Chondrocyte (in vitro differentiated cells): ENCODE measurements around the gene DGKH. TPM values are rescaled to one million over a fixed set of nuclear protein-coding genes. Genes with fewer than 3 reads are reported as not detected.

Experiments used
- DNase-seq: peaks from one replicate; pipeline ENCODE4 v3.0.0; 2021; ENCODE audit warnings: mixed read lengths, low spot score
- H3K27ac Mint-ChIP-seq: one replicate; pipeline ENCODE4 v1.8.0; 2021; ENCODE audit warnings: mild to moderate bottlenecking, moderate library complexity, mixed read lengths; ENCODE audit not compliant: unreplicated experiment
- H3K27me3 Mint-ChIP-seq: 2 replicates; pipeline ENCODE4 v1.8.0; 2021; ENCODE audit warnings: low read depth, mixed read lengths
- H3K36me3 Mint-ChIP-seq: 2 replicates; pipeline ENCODE4 v1.8.0; 2021; ENCODE audit warnings: low read depth, mixed read lengths
- H3K4me1 Mint-ChIP-seq: 2 replicates; pipeline ENCODE4 v1.8.0; 2021; ENCODE audit warnings: low read depth, mild to moderate bottlenecking, mixed read lengths
- H3K4me3 Mint-ChIP-seq: one replicate; pipeline ENCODE4 v1.8.0; 2021; ENCODE audit warnings: mild to moderate bottlenecking, moderate library complexity, mixed read lengths; ENCODE audit not compliant: unreplicated experiment
- H3K9me3 Mint-ChIP-seq: 2 replicates; pipeline ENCODE4 v1.8.0; 2021; ENCODE audit warnings: low read depth, mixed read lengths
- CTCF ChIP-seq: fragments of 200-600 bp; sonication (generic); IDR thresholded peaks from 2 replicates; pipeline ENCODE4 v1.5.0; 2021; ENCODE audit warnings: antibody characterized with exemption, mild to moderate bottlenecking, moderate library complexity
- total RNA-seq: library from RNA; stranded (reverse); gene quantifications from 3 replicates; pipeline ENCODE4 v1.2.1, GENCODE V29; 2021

DGKH gene
- total RNA-seq, 1 donor from 2014 or later = 14.7 TPM

- DNase-seq = no peak
- H3K4me3 Mint-ChIP-seq = no peak overlapping the region
- no peaks in the 10 kb centered on the region for H3K36me3 Mint-ChIP-seq
- TF ChIP-seq CTCF = no peak
- peak overlapping the region; percentile 78 for H3K27ac Mint-ChIP-seq
- H3K9me3 Mint-ChIP-seq = no peaks in the 10 kb centered on the region
- no peaks in the 10 kb centered on the region for H3K27me3 Mint-ChIP-seq
- H3K4me1 Mint-ChIP-seq = peaks cover 42% of the 10 kb centered on the region
Measured at GRCh38 chr13:42076309-42076713, 27.9 kb downstream of the DGKH start.

- no peak for DNase-seq
- Mint-ChIP-seq H3K27ac (no peak overlapping the region), H3K4me1 (peaks cover 42% of the 10 kb centered on the region), H3K4me3 (no peak overlapping the region), H3K36me3 (peaks cover 8% of the 10 kb centered on the region), H3K27me3 (no peaks in the 10 kb centered on the region), H3K9me3 (peaks cover 10% of the 10 kb centered on the region)
- TF ChIP-seq CTCF = no peak
Measured at GRCh38 chr13:42078128-42078808, 29.8 kb downstream of the DGKH start.

GRCh38 chr13:42083138-42083770, 34.8 kb downstream of the DGKH start:
- TF ChIP-seq CTCF = no peak
- DNase-seq = no peak
- Mint-ChIP-seq H3K4me3 (no peak overlapping the region), H3K27ac (no peak overlapping the region), H3K4me1 (peaks cover 14% of the 10 kb centered on the region), H3K27me3 (no peaks in the 10 kb centered on the region), H3K9me3 (peaks cover 22% of the 10 kb centered on the region), H3K36me3 (peaks cover 18% of the 10 kb centered on the region)

- no peak for DNase-seq
- Mint-ChIP-seq H3K36me3 (peaks cover 18% of the 10 kb centered on the region), H3K9me3 (peaks cover 22% of the 10 kb centered on the region), H3K27ac (no peak overlapping the region), H3K4me1 (peaks cover 13% of the 10 kb centered on the region), H3K27me3 (no peaks in the 10 kb centered on the region), H3K4me3 (no peak overlapping the region)
- no peak for TF ChIP-seq CTCF
Measured at GRCh38 chr13:42084722-42085121, 36.3 kb downstream of the DGKH start.

- H3K27ac Mint-ChIP-seq = no peak overlapping the region
- H3K9me3 Mint-ChIP-seq = peaks cover 31% of the 10 kb centered on the region
- TF ChIP-seq CTCF = no peak
- peaks cover 8% of the 10 kb centered on the region for H3K4me1 Mint-ChIP-seq
- H3K4me3 Mint-ChIP-seq = no peak overlapping the region
- no peak for DNase-seq
- peaks cover 20% of the 10 kb centered on the region for H3K36me3 Mint-ChIP-seq
- no peaks in the 10 kb centered on the region for H3K27me3 Mint-ChIP-seq
Measured at GRCh38 chr13:42086582-42086981, 38.1 kb downstream of the DGKH start.
